ENCODE data around the gene RERE. TPM values are rescaled to one million over a fixed set of nuclear protein-coding genes. Genes with fewer than 3 reads are reported as not detected.

RERE gene
- total and polyA plus RNA-seq, 12 donors: 33.4 to 146 (median 72.7) TPM

- WGBS, 4 donors: 88 to 92% (median 91%) methylated on average over 8 to 13 of the region's 13 CpGs
- H3K4me1 ChIP-seq (replicated peaks in 1 of 2): peaks cover 20 to 46% of the 10 kb centered on the region in 2 donors
- TF ChIP-seq POLR2A (IDR thresholded peaks at IDR 0.05): no peak
- no peak for TF ChIP-seq CTCF (IDR thresholded peaks at IDR 0.05)
These were observed 415.2 kb downstream of the RERE start for GRCh38 chr1:8402109-8402710.

GRCh38 chr1:8398677-8399076, 418.8 kb downstream of the RERE start:
- no peaks in the 10 kb centered on the region for H3K9me3 ChIP-seq (replicated peaks in 1 of 3)
- no peak overlapping the region for H3K4me3 ChIP-seq
- peaks cover 29 to 63% of the 10 kb centered on the region in 2 donors for H3K4me1 ChIP-seq (replicated peaks in 1 of 2)
- peak overlapping the region in 3 of 5 donors; percentile 12 to 82 (median 75) for H3K27ac ChIP-seq
- peak in 2 of 6 experiments; percentile 8 to 18 for TF ChIP-seq CTCF (IDR thresholded peaks at IDR 0.05)
- no peak for TF ChIP-seq POLR2A (IDR thresholded peaks at IDR 0.05)
- H3K36me3 ChIP-seq (replicated peaks in 1 of 2): peaks cover 0 to 17% of the 10 kb centered on the region in 2 donors
- intact Hi-C loops (cut with DNase I): no loop called here
- WGBS, 4 donors: 92 to 94% (median 93%) methylated on average over 5 of the region's 5 CpGs
- DNase-seq: no peak
- no peaks in the 10 kb centered on the region for H3K27me3 ChIP-seq

More at GRCh38 chr1:8402109-8402710, 415.2 kb downstream of the RERE start:
- Histone ChIP-seq H3K4me3 (no peak overlapping the region), H3K27ac (no peak overlapping the region), H3K27me3 (no peaks in the 10 kb centered on the region), H3K9me3 (replicated peaks in 1 of 3) (no peaks in the 10 kb centered on the region), H3K36me3 (replicated peaks in 1 of 2) (peaks cover 0 to 17% of the 10 kb centered on the region in 2 donors)
- no peak for DNase-seq
- intact Hi-C loops (cut with DNase I): no loop called here

GRCh38 chr1:8398086-8398485, 419.4 kb downstream of the RERE start:
- no peak overlapping the region for H3K4me3 ChIP-seq
- H3K4me1 ChIP-seq (replicated peaks in 1 of 2): peaks cover 29 to 63% of the 10 kb centered on the region in 2 donors
- intact Hi-C loops (cut with DNase I): no loop called here
- H3K27ac ChIP-seq: peak overlapping the region in 3 of 5 donors; percentile 49 to 82 (median 75)
- TF ChIP-seq POLR2A (IDR thresholded peaks at IDR 0.05): no peak
- TF ChIP-seq CTCF (IDR thresholded peaks at IDR 0.05): no peak
- DNase-seq: no peak
- no peaks in the 10 kb centered on the region for H3K9me3 ChIP-seq (replicated peaks in 1 of 3)
- H3K36me3 ChIP-seq (replicated peaks in 1 of 2): peaks cover 0 to 17% of the 10 kb centered on the region in 2 donors
- WGBS, 4 donors: 87 to 98% (median 97%) methylated on average over 2 of the region's 2 CpGs
- H3K27me3 ChIP-seq: no peaks in the 10 kb centered on the region

GRCh38 chr1:8397511-8397910, 419.9 kb downstream of the RERE start:
- peak in 1 of 2 donors; percentile 0 for TF ChIP-seq POLR2A (IDR thresholded peaks at IDR 0.05)
- no peak for TF ChIP-seq CTCF (IDR thresholded peaks at IDR 0.05)
- Histone ChIP-seq H3K4me1 (replicated peaks in 1 of 2) (peaks cover 30 to 67% of the 10 kb centered on the region in 2 donors), H3K9me3 (replicated peaks in 1 of 3) (no peaks in the 10 kb centered on the region), H3K27me3 (no peaks in the 10 kb centered on the region), H3K27ac (peak overlapping the region in 4 of 5 donors; percentile 42 to 82 (median 62)), H3K4me3 (no peak overlapping the region), H3K36me3 (replicated peaks in 1 of 2) (peaks cover 0 to 15% of the 10 kb centered on the region in 2 donors)
- intact Hi-C loops (cut with DNase I): no loop called here
- no peak for DNase-seq
- WGBS, 4 donors: 10 to 31% (median 21%) methylated on average over 2 of the region's 2 CpGs

Measured in adrenal gland (tissue), 12 donors.